Measurements from ENCODE around the gene RBM27.
A peak's percentile ranks its signal among the peaks of the same experiment; 100 is the strongest.
"Not testable (repeated sequence)": the region's sequence is repeated elsewhere in the genome, so short reads cannot be mapped to it uniquely, and the experiment has no call there.

RBM27 gene, protein sequence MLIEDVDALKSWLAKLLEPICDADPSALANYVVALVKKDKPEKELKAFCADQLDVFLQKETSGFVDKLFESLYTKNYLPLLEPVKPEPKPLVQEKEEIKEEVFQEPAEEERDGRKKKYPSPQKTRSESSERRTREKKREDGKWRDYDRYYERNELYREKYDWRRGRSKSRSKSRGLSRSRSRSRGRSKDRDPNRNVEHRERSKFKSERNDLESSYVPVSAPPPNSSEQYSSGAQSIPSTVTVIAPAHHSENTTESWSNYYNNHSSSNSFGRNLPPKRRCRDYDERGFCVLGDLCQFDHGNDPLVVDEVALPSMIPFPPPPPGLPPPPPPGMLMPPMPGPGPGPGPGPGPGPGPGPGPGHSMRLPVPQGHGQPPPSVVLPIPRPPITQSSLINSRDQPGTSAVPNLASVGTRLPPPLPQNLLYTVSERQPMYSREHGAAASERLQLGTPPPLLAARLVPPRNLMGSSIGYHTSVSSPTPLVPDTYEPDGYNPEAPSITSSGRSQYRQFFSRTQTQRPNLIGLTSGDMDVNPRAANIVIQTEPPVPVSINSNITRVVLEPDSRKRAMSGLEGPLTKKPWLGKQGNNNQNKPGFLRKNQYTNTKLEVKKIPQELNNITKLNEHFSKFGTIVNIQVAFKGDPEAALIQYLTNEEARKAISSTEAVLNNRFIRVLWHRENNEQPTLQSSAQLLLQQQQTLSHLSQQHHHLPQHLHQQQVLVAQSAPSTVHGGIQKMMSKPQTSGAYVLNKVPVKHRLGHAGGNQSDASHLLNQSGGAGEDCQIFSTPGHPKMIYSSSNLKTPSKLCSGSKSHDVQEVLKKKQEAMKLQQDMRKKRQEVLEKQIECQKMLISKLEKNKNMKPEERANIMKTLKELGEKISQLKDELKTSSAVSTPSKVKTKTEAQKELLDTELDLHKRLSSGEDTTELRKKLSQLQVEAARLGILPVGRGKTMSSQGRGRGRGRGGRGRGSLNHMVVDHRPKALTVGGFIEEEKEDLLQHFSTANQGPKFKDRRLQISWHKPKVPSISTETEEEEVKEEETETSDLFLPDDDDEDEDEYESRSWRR

DNA sequence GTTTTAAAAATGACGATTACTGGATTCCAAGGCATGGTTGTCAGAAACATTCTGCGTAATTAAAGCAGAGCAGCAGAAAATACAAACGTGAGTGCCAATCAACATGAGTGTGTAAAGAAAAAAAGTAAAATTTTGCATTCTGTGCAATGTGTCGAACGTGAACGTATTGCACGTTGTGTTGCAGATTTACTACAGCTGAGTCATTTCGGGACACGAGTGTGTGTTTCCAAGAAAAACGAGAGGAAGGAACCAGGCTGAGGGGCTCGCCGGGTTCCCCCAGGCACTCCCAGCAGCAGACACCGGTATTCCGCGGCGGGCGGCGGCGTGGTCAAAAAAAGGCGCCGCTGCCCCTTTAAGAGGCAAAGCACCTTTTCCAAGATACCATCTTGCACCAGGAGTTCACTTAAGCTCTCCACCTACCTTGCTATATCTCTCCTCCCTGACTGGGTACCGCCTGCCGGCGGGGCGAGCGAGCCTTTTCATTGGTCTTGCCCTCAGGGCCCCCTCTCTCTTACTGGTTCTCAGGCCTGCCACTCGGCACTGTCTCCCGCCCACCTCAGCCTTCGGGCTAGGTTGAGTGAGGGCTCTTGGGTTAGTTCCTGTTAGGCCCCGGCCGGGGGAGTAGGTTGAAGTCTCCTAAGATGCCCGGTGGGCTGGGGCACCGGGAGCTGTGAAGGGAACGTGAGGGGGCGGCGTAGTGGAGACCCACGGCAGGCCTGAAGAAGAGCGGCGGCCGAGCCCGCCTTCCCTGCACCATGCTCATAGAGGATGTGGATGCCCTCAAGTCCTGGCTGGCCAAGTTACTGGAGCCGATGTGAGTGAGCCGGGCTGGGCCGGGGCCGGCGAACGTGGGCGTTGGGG is at the start of gene RBM27:
RBM27 (plus strand) TSS at position 595 of the 861 bp plus-strand sequence; CDS start at position 756, 161 bp downstream.
- TF ChIP-seq, protein P1, sequence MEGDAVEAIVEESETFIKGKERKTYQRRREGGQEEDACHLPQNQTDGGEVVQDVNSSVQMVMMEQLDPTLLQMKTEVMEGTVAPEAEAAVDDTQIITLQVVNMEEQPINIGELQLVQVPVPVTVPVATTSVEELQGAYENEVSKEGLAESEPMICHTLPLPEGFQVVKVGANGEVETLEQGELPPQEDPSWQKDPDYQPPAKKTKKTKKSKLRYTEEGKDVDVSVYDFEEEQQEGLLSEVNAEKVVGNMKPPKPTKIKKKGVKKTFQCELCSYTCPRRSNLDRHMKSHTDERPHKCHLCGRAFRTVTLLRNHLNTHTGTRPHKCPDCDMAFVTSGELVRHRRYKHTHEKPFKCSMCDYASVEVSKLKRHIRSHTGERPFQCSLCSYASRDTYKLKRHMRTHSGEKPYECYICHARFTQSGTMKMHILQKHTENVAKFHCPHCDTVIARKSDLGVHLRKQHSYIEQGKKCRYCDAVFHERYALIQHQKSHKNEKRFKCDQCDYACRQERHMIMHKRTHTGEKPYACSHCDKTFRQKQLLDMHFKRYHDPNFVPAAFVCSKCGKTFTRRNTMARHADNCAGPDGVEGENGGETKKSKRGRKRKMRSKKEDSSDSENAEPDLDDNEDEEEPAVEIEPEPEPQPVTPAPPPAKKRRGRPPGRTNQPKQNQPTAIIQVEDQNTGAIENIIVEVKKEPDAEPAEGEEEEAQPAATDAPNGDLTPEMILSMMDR (IDR thresholded peaks at IDR 0.05; ENCODE audit: low read depth, low read length): no peak
- H3K4me3 ChIP-seq (ENCODE audit: low read depth, low read length): peak within 1 kb of the TSS; percentile 91

DNA sequence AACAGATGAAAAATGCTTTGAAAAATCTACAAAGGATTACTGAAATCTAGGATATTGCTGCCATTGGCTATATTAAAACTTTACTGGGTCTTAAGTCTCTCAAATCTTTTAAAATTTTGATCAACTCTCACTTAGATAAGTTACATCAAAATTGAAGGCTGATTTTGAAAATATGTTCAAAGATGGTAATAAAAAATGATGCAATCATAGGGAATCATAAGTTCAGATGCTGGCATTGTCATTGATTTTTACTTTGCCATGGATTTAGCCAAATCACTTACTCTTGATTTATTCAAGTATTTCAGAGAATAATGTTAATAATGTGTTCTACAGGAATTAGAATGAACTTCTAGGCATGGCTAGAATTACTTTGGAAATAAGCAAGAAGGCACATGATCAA is 45.1 kb upstream of the RBM27 start:
- no peak overlapping the region for H3K4me3 ChIP-seq (ENCODE audit: low read depth, low read length)
- TF ChIP-seq, protein P1 (IDR thresholded peaks at IDR 0.05; ENCODE audit: low read depth, low read length): no peak

DNA sequence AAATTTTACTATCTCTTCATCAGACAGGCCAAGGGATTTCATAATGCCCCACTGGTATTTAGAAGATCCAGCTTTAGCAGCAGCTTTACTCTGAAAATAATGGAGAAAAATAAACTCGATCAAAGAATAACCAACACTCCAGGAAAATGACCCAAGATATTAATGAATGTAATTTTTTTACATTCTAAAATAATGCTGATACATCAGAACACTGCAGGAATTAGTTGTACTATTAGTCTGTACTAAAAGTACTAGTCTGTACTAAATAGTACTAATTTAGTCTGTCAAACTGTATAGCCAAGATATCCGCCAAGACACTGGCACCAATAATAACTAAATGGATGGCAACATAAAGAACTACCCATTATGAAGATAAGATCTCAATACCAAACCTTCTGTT is 39.0 kb upstream of the RBM27 start:
- TF ChIP-seq, protein P1 (IDR thresholded peaks at IDR 0.05; ENCODE audit: low read depth, low read length): no peak
- no peak overlapping the region for H3K4me3 ChIP-seq (ENCODE audit: low read depth, low read length)

DNA sequence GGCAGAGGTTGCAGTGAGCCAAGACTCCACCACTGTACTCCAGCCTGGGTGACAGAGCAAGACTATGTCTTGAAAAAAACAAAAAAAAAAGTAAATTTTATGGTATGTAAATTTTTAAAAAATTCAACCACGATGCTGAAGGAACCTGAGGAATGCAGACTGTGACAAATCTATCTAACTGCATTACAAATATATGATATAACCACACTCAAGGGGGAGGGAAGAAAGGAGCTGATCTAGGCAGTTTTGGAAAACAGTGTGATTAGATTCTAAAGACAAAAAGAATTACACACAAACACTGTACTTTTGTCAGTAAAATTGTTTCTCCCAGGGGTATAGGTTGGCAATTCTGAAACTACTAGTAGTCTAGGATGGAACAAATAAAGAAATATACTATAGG is 37.9 kb upstream of the RBM27 start:
- H3K4me3 ChIP-seq (ENCODE audit: low read depth, low read length): no peak overlapping the region
- TF ChIP-seq, protein P1 (IDR thresholded peaks at IDR 0.05; ENCODE audit: low read depth, low read length): no peak

DNA sequence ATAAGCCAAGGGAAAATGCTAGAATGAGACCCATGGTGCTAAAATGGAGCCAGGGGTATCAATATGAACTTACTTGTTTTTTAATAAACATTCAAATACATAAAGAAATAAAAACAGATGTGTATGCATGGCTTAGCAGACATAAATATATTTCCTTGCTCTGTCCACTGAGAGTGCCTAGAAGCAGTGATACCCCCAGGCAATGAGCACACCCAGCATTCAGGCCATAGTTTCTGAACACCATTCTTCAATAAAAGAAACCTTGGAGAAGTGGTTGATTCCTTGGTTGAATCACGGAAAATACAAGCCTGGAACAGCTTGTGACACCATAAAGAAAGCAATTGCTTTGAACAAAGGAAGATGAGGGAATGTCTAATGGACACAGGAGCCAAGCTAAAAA is 37.5 kb upstream of the RBM27 start:
- no peak overlapping the region for H3K4me3 ChIP-seq (ENCODE audit: low read depth, low read length)
- TF ChIP-seq, protein P1 (IDR thresholded peaks at IDR 0.05; ENCODE audit: low read depth, low read length): no peak

DNA sequence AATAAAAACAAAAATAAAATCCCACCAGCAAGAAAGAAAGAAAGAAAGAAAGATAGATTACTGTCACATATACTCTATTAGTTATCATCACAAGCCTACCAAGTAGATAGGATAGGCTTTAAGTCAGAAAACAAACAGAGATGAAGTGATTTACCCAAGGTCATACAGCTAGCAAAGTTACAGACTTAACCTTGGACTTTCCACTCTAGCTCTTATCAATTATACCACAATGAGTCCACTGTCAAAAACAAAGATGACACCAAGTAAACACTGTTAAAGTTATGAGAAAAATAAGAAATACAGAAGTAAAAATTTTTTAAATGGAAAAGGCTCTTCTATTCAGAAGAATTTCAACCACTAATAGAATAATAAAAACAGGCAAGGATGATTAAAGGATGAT is 34.3 kb upstream of the RBM27 start:
- H3K4me3 ChIP-seq (ENCODE audit: low read depth, low read length): no peak overlapping the region
- TF ChIP-seq, protein P1 (IDR thresholded peaks at IDR 0.05; ENCODE audit: low read depth, low read length): no peak

DNA sequence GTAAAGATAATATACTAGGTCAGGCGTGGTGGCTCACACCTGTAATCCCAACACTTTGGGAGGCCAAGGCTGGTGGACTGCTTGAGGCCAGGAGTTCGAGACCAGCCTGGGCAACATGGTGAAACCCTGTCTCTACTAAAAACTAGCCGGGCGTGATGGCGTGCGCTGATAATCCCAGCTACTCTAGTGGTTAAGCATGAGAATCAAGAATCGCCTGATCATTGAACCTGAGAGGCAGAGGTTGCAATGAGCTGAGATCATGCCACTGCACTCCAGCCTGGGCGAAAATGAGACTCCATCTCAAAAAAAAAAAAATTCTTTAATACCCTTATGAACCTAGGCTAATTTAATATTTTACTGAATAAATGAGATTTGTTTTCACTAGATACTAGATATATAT is 30.4 kb upstream of the RBM27 start:
- not testable (repeated sequence) for H3K4me3 ChIP-seq (ENCODE audit: low read depth, low read length)
